Loucy (cell line): ENCODE data around the gene TBL1XR1.

Experiments
- H2AFZ ChIP-seq: fragments of 200-600 bp; sonication (generic); 2 replicates; pipeline ENCODE4 v1.6.0; 2016; ENCODE audit warnings: antibody characterized with exemption, mild to moderate bottlenecking, low read length, moderate library complexity
- H3F3A ChIP-seq: fragments of 200-600 bp; 2 replicates; pipeline ENCODE4 v1.6.0; 2016; ENCODE audit warnings: antibody characterized with exemption, low read depth, mild to moderate bottlenecking
- H3K27me3 ChIP-seq: fragments of 200-600 bp; sonication (generic); 2 replicates; pipeline ENCODE4 v1.6.1; 2014; ENCODE audit warnings: low read length, mild to moderate bottlenecking; ENCODE audit not compliant: insufficient read depth, poor library complexity, severe bottlenecking
- H3K36me3 ChIP-seq: fragments of 200-600 bp; sonication (generic); 2 replicates; pipeline ENCODE4 v1.6.1; 2016; ENCODE audit warnings: low read length; ENCODE audit not compliant: insufficient read depth
- H3K4me1 ChIP-seq: fragments of 200-600 bp; sonication (generic); 2 replicates; pipeline ENCODE4 v1.5.1; 2014; ENCODE audit warnings: low read length, mild to moderate bottlenecking; ENCODE audit not compliant: insufficient read depth, poor library complexity, severe bottlenecking
- H3K4me2 ChIP-seq: fragments of 200-600 bp; sonication (generic); 2 replicates; pipeline ENCODE4 v1.6.0; 2014; ENCODE audit warnings: antibody characterized with exemption, low read length, low read depth, mild to moderate bottlenecking; ENCODE audit not compliant: poor library complexity, severe bottlenecking
- H3K4me3 ChIP-seq: fragments of 200-600 bp; sonication (generic); 2 replicates; pipeline ENCODE4 v1.5.1; 2014; ENCODE audit warnings: low read length, mild to moderate bottlenecking, mixed read lengths; ENCODE audit not compliant: poor library complexity, severe bottlenecking
- H3K79me2 ChIP-seq: fragments of 200-600 bp; sonication (generic); 2 replicates; pipeline ENCODE4 v1.6.1; 2014; ENCODE audit warnings: low read length; ENCODE audit not compliant: insufficient read depth
- H3K9ac ChIP-seq: fragments of 200-600 bp; sonication (generic); 2 replicates; pipeline ENCODE4 v1.6.0; 2014; ENCODE audit warnings: mild to moderate bottlenecking, low read depth, low read length, moderate library complexity; ENCODE audit not compliant: poor library complexity, severe bottlenecking
- H3K9me2 ChIP-seq: fragments of 200-600 bp; sonication (generic); replicated peaks from 2 replicates; pipeline ENCODE4 v1.6.1; 2016; ENCODE audit warnings: low read depth, low read length, mixed read lengths
- H3K9me3 ChIP-seq: fragments of 200-600 bp; sonication (generic); 2 replicates; pipeline ENCODE4 v1.6.1; 2014; ENCODE audit warnings: mild to moderate bottlenecking, antibody characterized with exemption, low read length, low read depth; ENCODE audit not compliant: insufficient read depth
- H4K20me1 ChIP-seq: fragments of 200-600 bp; sonication (generic); 2 replicates; pipeline ENCODE4 v1.6.0; 2014; ENCODE audit warnings: antibody characterized with exemption, low read length, mild to moderate bottlenecking; ENCODE audit not compliant: insufficient read depth, poor library complexity, severe bottlenecking
- EZH2phosphoT487 ChIP-seq: fragments of 200-600 bp; IDR thresholded peaks from 2 replicates; pipeline ENCODE4 v1.6.1; 2018; ENCODE audit warnings: antibody characterized with exemption, mild to moderate bottlenecking, moderate library complexity, borderline replicate concordance
- TF ChIP-seq, protein P1 (sequence below): fragments of 200-600 bp; sonication (generic); conservative IDR thresholded peaks from 2 replicates; pipeline ENCODE4 v1.5.1; 2014; ENCODE audit warnings: mild to moderate bottlenecking, antibody characterized with exemption, low read length

TBL1XR1 gene

GRCh38 chr3:177212756-177213155 lies 15.5 kb upstream of the TBL1XR1 start:
- Histone ChIP-seq H2AFZ (no peak overlapping the region), H3K9me2 (no peaks in the 10 kb centered on the region), H4K20me1 (no peaks in the 10 kb centered on the region), H3F3A (no peaks in the 10 kb centered on the region), H3K4me2 (no peak overlapping the region), H3K36me3 (no peaks in the 10 kb centered on the region), H3K27me3 (no peaks in the 10 kb centered on the region), H3K4me3 (no peak overlapping the region), H3K79me2 (no peaks in the 10 kb centered on the region), H3K4me1 (peaks cover 12% of the 10 kb centered on the region), H3K9ac (no peak overlapping the region), H3K9me3 (no peaks in the 10 kb centered on the region)
- TF ChIP-seq EZH2phosphoT487: no peak
- TF ChIP-seq, protein P1, sequence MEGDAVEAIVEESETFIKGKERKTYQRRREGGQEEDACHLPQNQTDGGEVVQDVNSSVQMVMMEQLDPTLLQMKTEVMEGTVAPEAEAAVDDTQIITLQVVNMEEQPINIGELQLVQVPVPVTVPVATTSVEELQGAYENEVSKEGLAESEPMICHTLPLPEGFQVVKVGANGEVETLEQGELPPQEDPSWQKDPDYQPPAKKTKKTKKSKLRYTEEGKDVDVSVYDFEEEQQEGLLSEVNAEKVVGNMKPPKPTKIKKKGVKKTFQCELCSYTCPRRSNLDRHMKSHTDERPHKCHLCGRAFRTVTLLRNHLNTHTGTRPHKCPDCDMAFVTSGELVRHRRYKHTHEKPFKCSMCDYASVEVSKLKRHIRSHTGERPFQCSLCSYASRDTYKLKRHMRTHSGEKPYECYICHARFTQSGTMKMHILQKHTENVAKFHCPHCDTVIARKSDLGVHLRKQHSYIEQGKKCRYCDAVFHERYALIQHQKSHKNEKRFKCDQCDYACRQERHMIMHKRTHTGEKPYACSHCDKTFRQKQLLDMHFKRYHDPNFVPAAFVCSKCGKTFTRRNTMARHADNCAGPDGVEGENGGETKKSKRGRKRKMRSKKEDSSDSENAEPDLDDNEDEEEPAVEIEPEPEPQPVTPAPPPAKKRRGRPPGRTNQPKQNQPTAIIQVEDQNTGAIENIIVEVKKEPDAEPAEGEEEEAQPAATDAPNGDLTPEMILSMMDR: no peak

GRCh38 chr3:177212278-177212610 lies 15.0 kb upstream of the TBL1XR1 start:
- Histone ChIP-seq H3K4me1 (peaks cover 12% of the 10 kb centered on the region), H3K4me3 (no peak overlapping the region), H3K4me2 (no peak overlapping the region), H3K9me3 (no peaks in the 10 kb centered on the region), H3F3A (no peaks in the 10 kb centered on the region), H3K36me3 (no peaks in the 10 kb centered on the region), H3K9ac (no peak overlapping the region), H4K20me1 (no peaks in the 10 kb centered on the region), H3K79me2 (no peaks in the 10 kb centered on the region), H3K27me3 (no peaks in the 10 kb centered on the region), H3K9me2 (no peaks in the 10 kb centered on the region), H2AFZ (peak overlapping the region; percentile 19; the same call in 1 of the 2 replicates)
- TF ChIP-seq, protein P1: no peak
- no peak for TF ChIP-seq EZH2phosphoT487

DNA sequence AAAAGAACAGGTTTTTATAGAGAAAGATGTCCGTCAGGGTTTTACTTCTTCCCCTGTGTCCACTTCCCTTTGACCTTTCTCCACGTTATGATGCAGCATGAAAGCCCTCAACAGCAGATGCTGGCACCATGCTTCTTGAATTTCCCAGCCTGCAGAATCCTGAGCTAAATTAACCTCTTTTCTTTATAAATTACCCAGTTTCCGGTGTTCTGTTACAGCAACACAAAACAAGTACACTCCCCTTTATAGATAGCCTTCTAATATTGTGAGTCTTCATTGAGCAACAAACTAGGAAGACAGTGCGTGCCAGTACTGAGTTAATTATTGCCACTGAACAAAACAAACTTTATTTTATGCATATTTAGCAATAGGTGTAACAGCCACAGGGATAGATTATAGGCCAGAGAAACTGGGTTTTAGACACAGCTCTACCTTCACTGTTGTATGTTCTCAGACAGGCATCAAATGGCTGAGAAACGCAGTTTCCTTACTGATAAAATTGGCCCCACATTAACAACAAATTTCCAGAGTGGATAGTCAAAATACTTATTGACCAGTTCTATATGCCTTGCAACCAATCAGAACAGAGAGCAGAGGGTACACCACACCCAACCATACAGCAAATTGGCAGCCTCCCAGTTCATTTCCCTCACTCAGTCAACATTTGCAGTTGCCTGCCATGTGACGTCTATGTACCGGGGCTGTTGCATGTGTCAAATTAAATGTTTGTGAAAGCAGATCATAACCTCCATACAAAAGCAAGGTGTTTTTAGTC lies 14.4 kb upstream of the TBL1XR1 start:
- Histone ChIP-seq H4K20me1 (no peaks in the 10 kb centered on the region), H3F3A (no peaks in the 10 kb centered on the region), H3K79me2 (no peaks in the 10 kb centered on the region), H3K36me3 (no peaks in the 10 kb centered on the region), H3K4me1 (peaks cover 15% of the 10 kb centered on the region), H3K4me2 (no peak overlapping the region), H3K9ac (no peak overlapping the region), H3K27me3 (no peaks in the 10 kb centered on the region), H3K4me3 (no peak overlapping the region), H2AFZ (peak overlapping the region; percentile 19; the same call in 1 of the 2 replicates), H3K9me2 (no peaks in the 10 kb centered on the region), H3K9me3 (no peaks in the 10 kb centered on the region)
- no peak for TF ChIP-seq EZH2phosphoT487
- TF ChIP-seq, protein P1: no peak
